A673 (cell line): Measurements from ENCODE around the gene IGFL3. TPM values are rescaled to one million over a fixed set of nuclear protein-coding genes. Genes with fewer than 3 reads are reported as not detected.

Experiments used
- BruUV-seq: library from RNA; stranded (reverse); fragments of 400-500 nt; replicated peaks from 2 replicates; lab custom pipeline; 2021; lab: Mats Ljungman, UMichigan
- CTCF ChIA-PET: fragments of 300-600 bp; sonication (Branson Sonifier 250); formaldehyde crosslinking; loops from one replicate; lab custom pipeline; 2022; ENCODE audit warnings: antibody characterized with exemption; lab: Charles Lee
- POLR2A ChIA-PET: fragments of 300-600 bp; sonication (Branson Sonifier 250); formaldehyde crosslinking; loops from one replicate; lab custom pipeline; 2022; ENCODE audit warnings: antibody characterized with exemption; ENCODE audit not compliant: low non-redundant PET; lab: Charles Lee
- DNase-seq: peaks from one replicate; pipeline ENCODE4 v3.0.0-alpha.2; 2015; ENCODE audit warnings: low spot score
- H3K27ac ChIP-seq: fragments of 200-600 bp; sonication (generic); 2 replicates; pipeline ENCODE4 v1.5.1; 2016; ENCODE audit warnings: mixed run types, low read depth, mild to moderate bottlenecking, mixed read lengths, antibody characterized with exemption, low read length; ENCODE audit not compliant: poor library complexity, severe bottlenecking
- H3K27me3 ChIP-seq: fragments of 200-600 bp; sonication (generic); replicated peaks from 2 replicates; pipeline ENCODE4 v1.6.1; 2017; ENCODE audit warnings: mixed run types, low read depth, mild to moderate bottlenecking, mixed read lengths, antibody characterized with exemption, low read length; ENCODE audit not compliant: insufficient read depth, poor library complexity
- H3K36me3 ChIP-seq: fragments of 200-600 bp; sonication (generic); 2 replicates; pipeline ENCODE4 v1.6.1; 2016; ENCODE audit warnings: mixed run types, mild to moderate bottlenecking, mixed read lengths, antibody characterized with exemption, low read length; ENCODE audit not compliant: insufficient read depth, poor library complexity, severe bottlenecking
- H3K4me1 ChIP-seq: fragments of 200-600 bp; sonication (generic); 2 replicates; pipeline ENCODE4 v1.6.1; 2017; ENCODE audit warnings: mixed run types, mild to moderate bottlenecking, mixed read lengths, antibody characterized with exemption, low read length; ENCODE audit not compliant: insufficient read depth, poor library complexity, severe bottlenecking
- H3K4me3 ChIP-seq: fragments of 200-600 bp; sonication (generic); 2 replicates; pipeline ENCODE4 v1.5.1; 2016; ENCODE audit warnings: low read depth, mixed run types, mild to moderate bottlenecking, mixed read lengths, low read length; ENCODE audit not compliant: poor library complexity, severe bottlenecking
- H3K9me3 ChIP-seq: fragments of 200-600 bp; sonication (generic); 2 replicates; pipeline ENCODE4 v1.6.1; 2016; ENCODE audit warnings: mixed run types, low read depth, mild to moderate bottlenecking, mixed read lengths, antibody characterized with exemption, low read length; ENCODE audit not compliant: poor library complexity, severe bottlenecking
- EZH2 ChIP-seq: fragments of 200-600 bp; sonication (generic); IDR thresholded peaks from 2 replicates; pipeline ENCODE4 v1.6.1; 2017; ENCODE audit warnings: borderline replicate concordance, low read depth, mild to moderate bottlenecking, mixed read lengths, antibody characterized with exemption, low read length; ENCODE audit not compliant: poor library complexity, severe bottlenecking
- intact Hi-C: fragments of 100-400 bp; cut with micrococcal nuclease; formaldehyde crosslinking; loops from one replicate; pipeline ENCODE4 v1.10.0; 2022; ENCODE audit not compliant: unreplicated experiment
- total RNA-seq: library from RNA; stranded (reverse); gene quantifications from 2 replicates; pipeline ENCODE4 v1.2.3, GENCODE V29; 2021
- TF ChIP-seq, protein P1 (sequence below): fragments of 300-800, 200-600 bp; sonication (generic); conservative IDR thresholded peaks from 2 replicates; pipeline ENCODE4 v1.5.1; 2017; ENCODE audit warnings: low read depth, mild to moderate bottlenecking, antibody characterized with exemption, low read length, moderate library complexity, mixed read lengths

IGFL3 gene
- total RNA-seq, 1 experiment from 2014 or later = not detected

DNA sequence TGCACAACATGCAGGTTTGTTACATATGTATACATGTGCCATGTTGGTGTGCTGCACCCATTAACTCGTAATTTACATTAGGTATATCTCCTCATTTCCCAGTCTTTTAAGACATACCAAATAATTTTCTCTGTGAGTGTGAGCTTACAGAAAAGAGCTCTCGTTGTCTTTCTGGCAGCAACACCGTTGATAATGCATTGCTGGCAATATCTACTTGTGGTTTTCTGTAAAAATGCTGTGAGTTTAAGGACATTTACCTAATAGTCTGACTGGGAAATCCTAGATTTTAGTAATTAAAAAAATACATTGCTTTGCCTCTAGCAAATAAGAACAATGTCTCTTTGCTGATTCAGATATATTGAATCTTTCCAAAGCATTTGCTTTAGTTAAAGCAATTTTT, 8.4 kb downstream of the IGFL3 start:
- Histone ChIP-seq H3K4me3 (no peak overlapping the region), H3K9me3 (no peaks in the 10 kb centered on the region), H3K27me3 (peaks cover 3% of the 10 kb centered on the region), H3K4me1 (no peaks in the 10 kb centered on the region), H3K36me3 (no peaks in the 10 kb centered on the region), H3K27ac (no peak overlapping the region)
- ChIA-PET POLR2A (no interaction called here), CTCF (no interaction called here)
- TF ChIP-seq, protein P1, sequence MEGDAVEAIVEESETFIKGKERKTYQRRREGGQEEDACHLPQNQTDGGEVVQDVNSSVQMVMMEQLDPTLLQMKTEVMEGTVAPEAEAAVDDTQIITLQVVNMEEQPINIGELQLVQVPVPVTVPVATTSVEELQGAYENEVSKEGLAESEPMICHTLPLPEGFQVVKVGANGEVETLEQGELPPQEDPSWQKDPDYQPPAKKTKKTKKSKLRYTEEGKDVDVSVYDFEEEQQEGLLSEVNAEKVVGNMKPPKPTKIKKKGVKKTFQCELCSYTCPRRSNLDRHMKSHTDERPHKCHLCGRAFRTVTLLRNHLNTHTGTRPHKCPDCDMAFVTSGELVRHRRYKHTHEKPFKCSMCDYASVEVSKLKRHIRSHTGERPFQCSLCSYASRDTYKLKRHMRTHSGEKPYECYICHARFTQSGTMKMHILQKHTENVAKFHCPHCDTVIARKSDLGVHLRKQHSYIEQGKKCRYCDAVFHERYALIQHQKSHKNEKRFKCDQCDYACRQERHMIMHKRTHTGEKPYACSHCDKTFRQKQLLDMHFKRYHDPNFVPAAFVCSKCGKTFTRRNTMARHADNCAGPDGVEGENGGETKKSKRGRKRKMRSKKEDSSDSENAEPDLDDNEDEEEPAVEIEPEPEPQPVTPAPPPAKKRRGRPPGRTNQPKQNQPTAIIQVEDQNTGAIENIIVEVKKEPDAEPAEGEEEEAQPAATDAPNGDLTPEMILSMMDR = no peak
- TF ChIP-seq EZH2 = no peak
- intact Hi-C loops = no loop called here
- no peak for DNase-seq
- BruUV-seq = no TSS peak

DNA sequence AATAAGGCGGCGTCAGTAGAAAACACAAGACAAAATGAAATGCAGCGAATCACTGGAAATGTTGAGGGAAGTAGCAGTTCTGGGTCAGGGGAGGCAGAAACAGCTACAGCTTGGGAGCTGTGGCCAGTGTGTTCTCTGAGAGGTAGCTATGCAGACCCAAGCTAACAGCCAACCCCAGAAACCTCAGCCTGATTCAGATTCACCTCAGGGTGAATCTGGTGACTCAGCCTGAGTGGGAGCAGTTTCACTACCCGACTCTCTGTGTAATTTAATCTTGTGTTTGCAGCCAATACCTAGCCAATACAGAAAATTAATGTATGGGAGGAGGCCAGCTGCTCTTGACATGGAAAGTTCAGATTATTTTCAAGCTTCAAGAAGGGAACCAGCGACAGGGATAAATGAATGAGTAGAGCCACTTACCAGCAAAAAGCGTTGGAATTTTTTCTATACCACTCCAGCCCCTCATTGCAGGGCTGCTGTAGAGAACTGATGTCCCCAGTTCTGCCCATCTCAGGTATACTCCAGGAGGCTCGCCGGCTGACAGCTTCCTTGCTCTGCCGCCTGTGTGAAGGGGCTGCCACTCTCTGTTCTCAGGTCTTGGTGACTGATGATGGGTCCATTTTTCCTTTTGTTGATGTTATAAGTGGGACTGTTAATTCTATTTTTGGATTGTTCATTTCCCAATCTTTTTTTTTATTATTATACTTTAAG, 8.9 kb downstream of the IGFL3 start:
- intact Hi-C loops = no loop called here
- Histone ChIP-seq H3K4me1 (no peaks in the 10 kb centered on the region), H3K27ac (no peak overlapping the region), H3K36me3 (no peaks in the 10 kb centered on the region), H3K4me3 (no peak overlapping the region), H3K27me3 (peaks cover 3% of the 10 kb centered on the region), H3K9me3 (no peaks in the 10 kb centered on the region)
- ChIA-PET CTCF (no interaction called here), POLR2A (no interaction called here)
- TF ChIP-seq, protein P1 = no peak
- TF ChIP-seq EZH2 = no peak
- no peak for DNase-seq
- no TSS peak for BruUV-seq

DNA sequence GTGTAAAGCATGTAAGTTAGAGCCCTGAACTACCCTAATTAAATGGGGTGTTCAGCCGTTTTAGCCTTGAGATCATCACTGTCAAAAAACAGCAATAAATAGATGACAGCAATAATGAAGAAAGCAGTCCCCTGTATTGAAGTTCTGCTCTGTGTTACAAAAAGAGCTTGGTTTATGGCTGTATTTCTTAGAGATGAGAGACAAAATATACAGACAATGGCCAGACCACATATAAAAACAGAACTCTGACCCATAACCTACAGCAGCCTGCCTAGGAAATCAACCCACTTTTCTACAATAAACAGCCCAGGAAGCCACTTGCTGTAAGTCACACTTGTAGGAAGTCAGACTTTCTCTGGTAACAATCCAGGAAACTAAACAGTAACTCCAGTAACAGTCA, 10.8 kb downstream of the IGFL3 start:
- BruUV-seq = no TSS peak
- POLR2A ChIA-PET = no interaction called here
- CTCF ChIA-PET = no interaction called here

More for the DNA sequence above, 10.8 kb downstream of the IGFL3 start:
- no peak for TF ChIP-seq EZH2
- TF ChIP-seq, protein P1 = no peak
- Histone ChIP-seq H3K27me3 (peaks cover 3% of the 10 kb centered on the region), H3K9me3 (no peaks in the 10 kb centered on the region), H3K4me3 (no peak overlapping the region), H3K36me3 (no peaks in the 10 kb centered on the region), H3K4me1 (no peaks in the 10 kb centered on the region), H3K27ac (no peak overlapping the region)
- intact Hi-C loops = no loop called here
- no peak for DNase-seq
